Osteocyte (in vitro differentiated cells): ENCODE measurements around the gene PIEZO1. TPM values are rescaled to one million over a fixed set of nuclear protein-coding genes. Genes with fewer than 3 reads are reported as not detected.

Source experiments
- DNase-seq: peaks from one replicate; pipeline ENCODE4 v3.0.0; 2021; ENCODE audit warnings: mixed read lengths; ENCODE audit not compliant: unreplicated experiment; ENCODE audit errors: extremely low spot score
- H3K27ac Mint-ChIP-seq: one replicate; pipeline ENCODE4 v1.8.0; 2021; ENCODE audit warnings: mild to moderate bottlenecking, mixed read lengths; ENCODE audit not compliant: unreplicated experiment
- H3K27me3 Mint-ChIP-seq: one replicate; pipeline ENCODE4 v1.8.0; 2021; ENCODE audit warnings: mixed read lengths; ENCODE audit not compliant: unreplicated experiment
- H3K36me3 Mint-ChIP-seq: one replicate; pipeline ENCODE4 v1.8.0; 2021; ENCODE audit warnings: mixed read lengths; ENCODE audit not compliant: unreplicated experiment
- H3K4me1 Mint-ChIP-seq: one replicate; pipeline ENCODE4 v1.8.0; 2021; ENCODE audit warnings: mixed read lengths; ENCODE audit not compliant: unreplicated experiment
- H3K4me3 Mint-ChIP-seq: one replicate; pipeline ENCODE4 v1.8.0; 2021; ENCODE audit warnings: mild to moderate bottlenecking, moderate library complexity, mixed read lengths; ENCODE audit not compliant: unreplicated experiment
- H3K9me3 Mint-ChIP-seq: one replicate; pipeline ENCODE4 v1.8.0; 2021; ENCODE audit warnings: mixed read lengths; ENCODE audit not compliant: unreplicated experiment
- CTCF ChIP-seq: fragments of 200-600 bp; sonication (generic); IDR thresholded peaks from 2 replicates; pipeline ENCODE4 v1.5.0; 2021; ENCODE audit warnings: antibody characterized with exemption, mild to moderate bottlenecking, moderate library complexity
- total RNA-seq: library from RNA; stranded (reverse); gene quantifications from 2 replicates; pipeline ENCODE4 v1.2.1, GENCODE V29; 2021

The PIEZO1 gene
- total RNA-seq, 1 donor from 2014 or later: 165 TPM

GRCh38 chr16:88724855-88725555, 60.0 kb downstream of the PIEZO1 start:
- Mint-ChIP-seq H3K36me3 (peaks cover 15% of the 10 kb centered on the region), H3K27me3 (no peaks in the 10 kb centered on the region), H3K4me1 (peaks cover 5% of the 10 kb centered on the region), H3K9me3 (no peaks in the 10 kb centered on the region), H3K27ac (no peak overlapping the region), H3K4me3 (no peak overlapping the region)
- no peak for DNase-seq
- no peak for TF ChIP-seq CTCF

GRCh38 chr16:88723911-88724310, 61.1 kb downstream of the PIEZO1 start:
- Mint-ChIP-seq H3K27ac (no peak overlapping the region), H3K4me1 (peaks cover 5% of the 10 kb centered on the region), H3K9me3 (no peaks in the 10 kb centered on the region), H3K36me3 (peaks cover 22% of the 10 kb centered on the region), H3K27me3 (no peaks in the 10 kb centered on the region), H3K4me3 (no peak overlapping the region)
- TF ChIP-seq CTCF: no peak
- no peak for DNase-seq

- DNase-seq: no peak
- H3K4me3 Mint-ChIP-seq: no peak overlapping the region
- H3K27ac Mint-ChIP-seq: no peak overlapping the region
- peaks cover 5% of the 10 kb centered on the region for H3K4me1 Mint-ChIP-seq
- H3K9me3 Mint-ChIP-seq: no peaks in the 10 kb centered on the region
- no peak for TF ChIP-seq CTCF
- H3K27me3 Mint-ChIP-seq: no peaks in the 10 kb centered on the region
- H3K36me3 Mint-ChIP-seq: peaks cover 22% of the 10 kb centered on the region
Measured at GRCh38 chr16:88723507-88723887, 61.5 kb downstream of the PIEZO1 start.

- peaks cover 5% of the 10 kb centered on the region for H3K4me1 Mint-ChIP-seq
- DNase-seq: no peak
- H3K36me3 Mint-ChIP-seq: peaks cover 22% of the 10 kb centered on the region
- TF ChIP-seq CTCF: no peak
- H3K9me3 Mint-ChIP-seq: no peaks in the 10 kb centered on the region
- H3K27ac Mint-ChIP-seq: no peak overlapping the region
- H3K27me3 Mint-ChIP-seq: no peaks in the 10 kb centered on the region
- H3K4me3 Mint-ChIP-seq: no peak overlapping the region
Measured at GRCh38 chr16:88722784-88723506, 62.1 kb downstream of the PIEZO1 start.
